GM12891 (cell line): ENCODE measurements around the gene KRTAP10-7.
"Not testable (repeated sequence)": the region's sequence is repeated elsewhere in the genome, so short reads cannot be mapped to it uniquely, and the experiment has no call there.

ENCODE experiments used
- DNase-seq: peaks from one replicate; pipeline ENCODE4 v3.0.0; 2011; ENCODE audit warnings: low spot score; ENCODE audit not compliant: insufficient read length
- FAIRE-seq: peaks from 2 replicates; lab custom pipeline; 2011; peaks lifted over from hg19 to GRCh38; lab: Jason Lieb, UNC
- PAX5 ChIP-seq: IDR thresholded peaks from 2 replicates; pipeline ENCODE4 v1.6.1; 2011; ENCODE audit warnings: low read length, moderate library complexity, mild to moderate bottlenecking; ENCODE audit not compliant: insufficient read depth, severe bottlenecking
- POLR2A ChIP-seq: IDR thresholded peaks from 2 replicates; pipeline ENCODE4 v1.6.1; 2011; ENCODE audit warnings: low read depth, low read length, control low read depth
- POLR2AphosphoS5 ChIP-seq: IDR thresholded peaks from 2 replicates; pipeline ENCODE4 v1.6.1; 2011; ENCODE audit warnings: low read depth, low read length, control low read depth
- POU2F2 ChIP-seq: IDR thresholded peaks from 2 replicates; pipeline ENCODE4 v1.6.1; 2011; ENCODE audit warnings: low read depth, mild to moderate bottlenecking, control low read depth, low read length, moderate library complexity
- SPI1 ChIP-seq: IDR thresholded peaks from 2 replicates; pipeline ENCODE4 v1.6.1; 2011; ENCODE audit warnings: low read depth, low read length, control low read depth
- TAF1 ChIP-seq: IDR thresholded peaks from 2 replicates; pipeline ENCODE4 v1.6.1; 2011; ENCODE audit warnings: low read depth, low read length, control low read depth

KRTAP10-7 gene

DNA sequence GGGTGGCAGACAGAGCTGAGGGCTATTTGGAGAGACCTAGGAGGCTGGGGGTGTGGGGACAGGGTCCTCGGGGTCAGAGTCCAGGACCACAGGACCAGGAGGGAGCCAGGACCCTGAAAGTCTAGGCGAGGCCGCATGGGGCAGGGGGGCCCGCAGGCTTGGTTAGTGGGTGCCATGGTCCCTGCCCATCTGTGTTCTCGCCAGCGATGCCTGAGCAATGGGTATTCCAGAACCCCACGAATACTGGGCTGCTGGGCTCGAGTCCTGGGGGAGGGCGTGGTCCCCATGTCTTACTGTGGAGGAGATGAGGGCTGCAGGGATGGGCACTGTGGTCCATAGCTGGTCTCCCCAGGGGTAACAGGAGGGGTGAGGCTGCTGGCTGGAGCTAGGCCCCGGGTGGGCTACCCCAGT is 10.1 kb upstream of the KRTAP10-7 start:
- no peak for DNase-seq
- TF ChIP-seq POU2F2 (no peak), TAF1 (no peak), PAX5 (no peak), SPI1 (no peak)
- FAIRE-seq, result no peak

DNA sequence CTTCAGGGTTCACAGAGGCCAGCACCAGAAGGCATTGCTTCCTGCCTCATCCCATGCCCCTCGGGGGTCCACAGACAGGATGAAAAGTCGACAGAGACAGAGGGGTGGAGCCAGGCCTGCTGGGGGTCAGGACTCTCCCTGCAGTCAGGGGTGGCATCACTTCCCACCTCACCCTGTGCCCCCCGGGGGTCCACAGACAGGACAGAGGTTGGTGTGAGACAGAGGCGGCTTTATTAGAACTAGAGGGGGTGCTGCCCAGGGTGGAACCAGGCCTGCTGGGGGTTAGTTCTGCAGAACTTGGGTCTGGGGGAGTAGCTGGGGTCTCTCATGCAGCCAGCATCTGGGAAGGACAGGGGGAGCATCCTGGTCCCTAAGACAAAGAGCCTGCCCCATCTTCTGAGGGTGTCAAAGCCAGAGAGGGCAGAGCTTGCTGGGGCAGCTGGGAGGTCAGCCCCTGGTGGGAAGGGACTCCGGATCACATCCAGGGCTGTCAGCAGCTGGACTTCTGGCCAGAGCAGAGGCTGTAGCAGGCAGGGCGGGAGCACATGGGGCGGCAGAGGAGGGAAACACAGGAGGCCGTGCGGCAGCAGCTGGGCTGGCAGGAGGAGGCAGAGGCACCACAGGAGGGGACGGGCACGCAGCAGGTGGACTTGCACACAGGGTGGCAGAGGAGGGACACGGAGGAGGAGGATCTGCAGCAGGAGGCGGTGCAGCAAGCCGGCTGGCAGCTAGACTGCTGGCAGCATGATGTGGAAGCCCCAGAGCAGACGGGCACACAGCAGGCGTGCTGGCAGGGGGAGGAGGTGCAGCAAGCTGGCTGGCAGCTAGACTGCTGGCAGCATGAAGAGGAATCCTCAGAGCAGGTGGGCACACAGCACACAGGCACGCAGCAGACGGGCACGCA is 9.2 kb upstream of the KRTAP10-7 start:
- not testable (repeated sequence) for FAIRE-seq, DNase-seq

- DNase-seq, FAIRE-seq: not testable (repeated sequence)
Measured at GRCh38 chr21:44591801-44592130, 8.6 kb upstream of the KRTAP10-7 start.

GRCh38 chr21:44592446-44593311 is 7.7 kb upstream of the KRTAP10-7 start, which contains the start of gene KRTAP10-6:
KRTAP10-6 (minus strand) TSS chr21:44592505; CDS start chr21:44592484, 21 bp downstream.
- TF ChIP-seq SPI1, result no peak
- TF ChIP-seq POLR2A, result no peak
- TF ChIP-seq TAF1, result no peak
- TF ChIP-seq POU2F2, result no peak
- no peak for TF ChIP-seq POLR2AphosphoS5
- TF ChIP-seq PAX5, result no peak
- no peak for DNase-seq
- no peak for FAIRE-seq

DNA sequence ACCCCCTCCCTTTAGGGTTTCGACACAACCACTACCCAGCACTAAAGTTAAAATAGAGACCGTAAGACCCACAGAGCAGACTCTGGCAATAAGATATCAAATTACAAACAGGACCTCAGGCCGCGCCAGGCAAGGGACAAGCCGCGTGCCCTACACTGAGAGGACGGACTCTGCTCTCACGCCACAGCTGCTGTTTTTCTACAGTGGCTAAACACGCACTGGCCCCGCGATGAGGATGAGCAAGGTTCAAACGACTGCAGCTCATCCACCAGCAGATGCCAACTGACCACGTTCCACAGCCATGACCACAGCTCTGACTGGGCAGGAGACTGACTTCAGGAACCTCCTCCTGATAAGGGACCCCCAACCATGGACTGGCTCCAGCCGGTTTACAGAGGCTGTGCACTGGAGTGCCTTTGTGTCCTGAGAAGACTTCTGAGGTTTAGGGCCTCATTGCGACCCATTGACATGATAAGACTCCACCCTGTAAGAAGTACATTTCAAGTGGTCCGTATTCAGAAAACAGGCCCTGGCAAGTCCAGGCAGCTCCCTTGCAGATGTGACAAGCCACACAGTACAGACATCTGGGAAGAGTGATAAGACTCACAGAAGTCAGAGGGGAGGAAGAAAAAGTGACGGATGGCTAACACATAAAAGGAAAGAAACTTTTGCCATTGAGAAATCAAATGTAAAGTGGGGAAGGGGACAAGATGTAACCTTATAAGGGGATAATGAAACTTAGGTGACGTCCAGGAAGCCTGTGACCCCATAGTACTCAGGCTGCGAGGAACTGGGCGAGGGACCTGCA is 6.6 kb upstream of the KRTAP10-7 start:
- TF ChIP-seq TAF1 (no peak), POLR2A (no peak), POU2F2 (no peak), SPI1 (no peak), POLR2AphosphoS5 (no peak), PAX5 (no peak)
- DNase-seq (no peak), FAIRE-seq (no peak)

DNA sequence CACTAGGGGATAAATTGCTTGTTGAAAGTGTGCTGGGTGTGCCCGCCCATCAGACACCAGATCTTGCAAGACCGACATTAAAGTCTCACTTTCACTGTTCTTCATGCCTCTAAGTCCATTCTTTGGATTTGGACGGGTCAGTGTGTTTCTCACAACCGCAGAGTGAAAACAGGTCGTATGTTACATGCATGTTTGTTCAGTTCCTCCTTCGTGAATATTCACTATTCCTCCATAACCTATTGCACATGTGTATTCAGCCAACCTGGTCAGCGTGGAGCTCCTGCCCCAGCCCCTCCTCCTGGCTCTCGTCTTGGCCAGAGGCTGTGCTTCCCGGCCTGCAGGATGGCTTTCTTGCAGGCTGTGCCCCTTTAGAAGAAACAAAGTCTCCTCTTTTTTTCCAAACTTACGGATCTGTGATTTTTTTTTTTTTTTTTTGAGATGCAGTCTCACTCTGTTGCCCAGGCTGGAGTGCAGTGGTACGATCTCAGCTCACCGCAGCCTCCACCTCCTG is 5.9 kb upstream of the KRTAP10-7 start:
- no peak for FAIRE-seq
- DNase-seq, result no peak
- TF ChIP-seq POLR2AphosphoS5, result no peak
- TF ChIP-seq POLR2A, result no peak
- TF ChIP-seq POU2F2, result no peak
- no peak for TF ChIP-seq TAF1
- TF ChIP-seq SPI1, result no peak
- no peak for TF ChIP-seq PAX5

GRCh38 chr21:44595524-44595923 is 4.9 kb upstream of the KRTAP10-7 start:
- FAIRE-seq (no peak), DNase-seq (no peak)
- no peak for TF ChIP-seq PAX5
- TF ChIP-seq POLR2AphosphoS5, result no peak
- TF ChIP-seq SPI1, result no peak
- no peak for TF ChIP-seq POU2F2
- no peak for TF ChIP-seq TAF1
- no peak for TF ChIP-seq POLR2A

GRCh38 chr21:44596068-44596725 is 4.2 kb upstream of the KRTAP10-7 start:
- TF ChIP-seq TAF1 (no peak), SPI1 (no peak), POU2F2 (no peak), PAX5 (no peak), POLR2A (no peak), POLR2AphosphoS5 (no peak)
- DNase-seq (no peak), FAIRE-seq (no peak)

GRCh38 chr21:44598061-44598460 is 2.3 kb upstream of the KRTAP10-7 start:
- TF ChIP-seq POLR2A, result no peak
- TF ChIP-seq SPI1, result no peak
- TF ChIP-seq POLR2AphosphoS5, result no peak
- no peak for TF ChIP-seq POU2F2
- no peak for TF ChIP-seq PAX5
- TF ChIP-seq TAF1, result no peak
- FAIRE-seq, result no peak
- DNase-seq, result no peak
